Astrocyte (in vitro differentiated cells and primary cell): ENCODE results near the gene PCP2. TPM values are rescaled to one million over a fixed set of nuclear protein-coding genes. Genes with fewer than 3 reads are reported as not detected.
A peak's percentile ranks its signal among the peaks of the same experiment; 100 is the strongest.

Source experiments
- DNase-seq: peaks from one replicate; pipeline ENCODE4 v3.0.0-alpha.2; 2010; ENCODE audit warnings: low read depth
- FAIRE-seq: peaks from 2 replicates; lab custom pipeline; 2011; peaks lifted over from hg19 to GRCh38; lab: Jason Lieb, UNC
- H2AFZ ChIP-seq: 2 replicates; pipeline ENCODE4 v1.6.0; 2012; ENCODE audit warnings: low read depth, low read length, inconsistent platforms
- H3K27ac ChIP-seq: 2 replicates; pipeline ENCODE4 v1.5.1; 2011; ENCODE audit warnings: low read depth, low read length, inconsistent platforms
- H3K27me3 ChIP-seq: 2 replicates; pipeline ENCODE4 v1.6.0; 2011; ENCODE audit warnings: low read length, inconsistent platforms; ENCODE audit not compliant: insufficient read depth
- H3K36me3 ChIP-seq: 2 replicates; pipeline ENCODE4 v1.5.1; 2011; ENCODE audit warnings: low read length, inconsistent platforms; ENCODE audit not compliant: insufficient read depth
- H3K4me1 ChIP-seq: 2 replicates; pipeline ENCODE4 v1.5.1; 2011; ENCODE audit warnings: low read length, inconsistent platforms; ENCODE audit not compliant: insufficient read depth
- H3K4me2 ChIP-seq: 2 replicates; pipeline ENCODE4 v1.6.0; 2012; ENCODE audit warnings: low read length, inconsistent platforms
- H3K4me3 ChIP-seq: 2 replicates; pipeline ENCODE4 v1.5.1; 2011; ENCODE audit warnings: low read depth, mild to moderate bottlenecking, low read length, inconsistent platforms; ENCODE audit not compliant: insufficient read depth
- H3K79me2 ChIP-seq: 2 replicates; pipeline ENCODE4 v1.6.0; 2012; ENCODE audit warnings: mild to moderate bottlenecking, low read length, inconsistent platforms; ENCODE audit not compliant: insufficient read depth
- H3K9ac ChIP-seq: 2 replicates; pipeline ENCODE4 v1.6.0; 2012; ENCODE audit warnings: mild to moderate bottlenecking, low read length, inconsistent platforms
- H3K9me3 ChIP-seq: 2 replicates; pipeline ENCODE4 v1.5.1; 2012; ENCODE audit warnings: low read depth, mild to moderate bottlenecking, low read length, inconsistent platforms; ENCODE audit not compliant: insufficient read depth
- H4K20me1 ChIP-seq: 2 replicates; pipeline ENCODE4 v1.6.0; 2012; ENCODE audit warnings: low read length, inconsistent platforms; ENCODE audit not compliant: insufficient read depth
- H3K27ac Mint-ChIP-seq: one replicate; pipeline ENCODE4 v1.8.0; 2021; ENCODE audit warnings: mild to moderate bottlenecking, mixed read lengths; ENCODE audit not compliant: unreplicated experiment
- H3K27me3 Mint-ChIP-seq: one replicate; pipeline ENCODE4 v1.8.0; 2021; ENCODE audit warnings: low read depth, mixed read lengths; ENCODE audit not compliant: unreplicated experiment
- H3K36me3 Mint-ChIP-seq: one replicate; pipeline ENCODE4 v1.8.0; 2021; ENCODE audit warnings: low read depth, mixed read lengths; ENCODE audit not compliant: unreplicated experiment
- H3K4me1 Mint-ChIP-seq: one replicate; pipeline ENCODE4 v1.8.0; 2021; ENCODE audit warnings: low read depth, mixed read lengths; ENCODE audit not compliant: unreplicated experiment
- H3K4me3 Mint-ChIP-seq: one replicate; pipeline ENCODE4 v1.8.0; 2021; ENCODE audit warnings: mild to moderate bottlenecking, moderate library complexity, mixed read lengths; ENCODE audit not compliant: unreplicated experiment
- H3K9me3 Mint-ChIP-seq: one replicate; pipeline ENCODE4 v1.8.0; 2021; ENCODE audit warnings: mild to moderate bottlenecking, mixed read lengths; ENCODE audit not compliant: unreplicated experiment
- EZH2 ChIP-seq: IDR thresholded peaks from 2 replicates; pipeline ENCODE4 v1.6.1; 2012; ENCODE audit warnings: mild to moderate bottlenecking, low read length, inconsistent platforms; ENCODE audit not compliant: insufficient read depth
- total RNA-seq: library from RNA; stranded (reverse); gene quantifications from 2 replicates; pipeline ENCODE4 v1.2.1, GENCODE V29; 2021
- TF ChIP-seq, protein P1 (sequence below): IDR thresholded peaks from 2 replicates; pipeline ENCODE4 v1.5.1; 2011; ENCODE audit warnings: low read depth, mild to moderate bottlenecking, inconsistent platforms, low read length, moderate library complexity; ENCODE audit not compliant: insufficient read depth

Gene PCP2
- total RNA-seq, 1 donor from 2014 or later, result not detected

DNA sequence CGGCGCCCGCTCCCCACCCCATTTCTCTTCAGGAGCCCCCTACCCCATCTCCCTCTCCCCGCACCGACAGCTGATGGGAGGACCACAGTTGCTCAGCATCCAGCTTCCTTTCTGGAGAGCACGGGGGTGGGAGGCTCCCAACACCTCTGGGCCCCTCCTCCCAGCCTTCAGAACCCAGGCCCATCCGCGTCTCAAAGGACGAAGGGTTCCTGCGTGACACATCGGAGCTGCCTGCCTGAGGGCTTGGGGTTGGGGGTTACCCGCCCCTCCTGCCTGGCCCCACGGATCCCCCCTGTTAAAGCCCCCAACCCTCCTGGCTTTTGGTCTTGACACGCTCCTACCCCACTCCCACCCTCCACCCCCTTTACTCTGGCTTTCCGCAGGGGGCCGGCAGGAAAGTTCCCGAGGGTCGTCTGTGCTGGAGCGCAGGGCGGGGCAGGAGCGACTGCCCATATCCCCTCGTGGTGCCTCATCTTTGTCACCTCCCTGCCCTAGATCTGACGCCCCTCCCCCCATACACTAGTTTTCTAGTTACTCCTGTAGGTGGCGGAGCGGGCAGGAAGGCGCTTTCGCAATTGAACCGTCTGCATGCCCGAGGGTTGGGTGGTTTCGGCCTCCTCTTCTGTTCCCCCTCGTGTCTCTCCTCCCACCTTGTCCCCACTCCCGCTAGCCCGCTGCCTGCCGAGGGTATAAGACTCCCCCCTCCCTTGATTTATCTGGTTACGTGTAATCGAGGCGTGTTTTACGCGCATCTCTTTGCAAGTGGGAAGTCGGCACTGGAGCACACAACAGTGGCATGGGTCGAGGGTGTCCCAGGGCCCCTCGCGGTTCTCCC, 48.0 kb upstream of the PCP2 start:
- TF ChIP-seq EZH2, result no peak
- TF ChIP-seq, protein P1, sequence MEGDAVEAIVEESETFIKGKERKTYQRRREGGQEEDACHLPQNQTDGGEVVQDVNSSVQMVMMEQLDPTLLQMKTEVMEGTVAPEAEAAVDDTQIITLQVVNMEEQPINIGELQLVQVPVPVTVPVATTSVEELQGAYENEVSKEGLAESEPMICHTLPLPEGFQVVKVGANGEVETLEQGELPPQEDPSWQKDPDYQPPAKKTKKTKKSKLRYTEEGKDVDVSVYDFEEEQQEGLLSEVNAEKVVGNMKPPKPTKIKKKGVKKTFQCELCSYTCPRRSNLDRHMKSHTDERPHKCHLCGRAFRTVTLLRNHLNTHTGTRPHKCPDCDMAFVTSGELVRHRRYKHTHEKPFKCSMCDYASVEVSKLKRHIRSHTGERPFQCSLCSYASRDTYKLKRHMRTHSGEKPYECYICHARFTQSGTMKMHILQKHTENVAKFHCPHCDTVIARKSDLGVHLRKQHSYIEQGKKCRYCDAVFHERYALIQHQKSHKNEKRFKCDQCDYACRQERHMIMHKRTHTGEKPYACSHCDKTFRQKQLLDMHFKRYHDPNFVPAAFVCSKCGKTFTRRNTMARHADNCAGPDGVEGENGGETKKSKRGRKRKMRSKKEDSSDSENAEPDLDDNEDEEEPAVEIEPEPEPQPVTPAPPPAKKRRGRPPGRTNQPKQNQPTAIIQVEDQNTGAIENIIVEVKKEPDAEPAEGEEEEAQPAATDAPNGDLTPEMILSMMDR, result no peak
- Mint-ChIP-seq H3K4me3 (peak overlapping the region; percentile 89), H3K4me1 (no peaks in the 10 kb centered on the region), H3K9me3 (no peaks in the 10 kb centered on the region), H3K27ac (no peak overlapping the region), H3K36me3 (peaks cover 6% of the 10 kb centered on the region), H3K27me3 (peaks cover 26% of the 10 kb centered on the region)
- DNase-seq (peak; percentile 35), FAIRE-seq (no peak)
- peaks cover 13% of the 10 kb centered on the region for H3K79me2 ChIP-seq
- H2AFZ ChIP-seq, result peak overlapping the region; percentile 89
- no peaks in the 10 kb centered on the region for H3K9me3 ChIP-seq
- peaks cover 5% of the 10 kb centered on the region for H3K27me3 ChIP-seq
- peaks cover 8% of the 10 kb centered on the region for H3K4me1 ChIP-seq
- H3K27ac ChIP-seq, result peak overlapping the region; percentile 65
- H3K4me2 ChIP-seq, result peak overlapping the region; percentile 98
- H3K4me3 ChIP-seq, result peak overlapping the region; percentile 87
- peak overlapping the region; percentile 97 for H3K9ac ChIP-seq
- H3K36me3 ChIP-seq, result no peaks in the 10 kb centered on the region
- H4K20me1 ChIP-seq, result peaks cover 30% of the 10 kb centered on the region

GRCh38 chr19:7680606-7681339, 47.3 kb upstream of the PCP2 start, which contains the start of gene TRAPPC5:
TRAPPC5 (plus strand) TSS chr19:7680833; CDS start chr19:7682254, 1,421 bp downstream.
- Histone ChIP-seq H3K9me3 (no peaks in the 10 kb centered on the region), H3K27ac (peak within 1 kb of the TSS; percentile 65), H3K4me3 (peak within 1 kb of the TSS; percentile 87), H3K4me1 (peaks cover 8% of the 10 kb centered on the region), H3K9ac (peak within 1 kb of the TSS; percentile 97), H3K27me3 (peaks cover 5% of the 10 kb centered on the region), H3K4me2 (peak within 1 kb of the TSS; percentile 98), H3K36me3 (no peaks in the 10 kb centered on the region), H3K79me2 (peaks cover 13% of the 10 kb centered on the region), H2AFZ (peak within 1 kb of the TSS; percentile 92), H4K20me1 (peaks cover 30% of the 10 kb centered on the region)
- Mint-ChIP-seq H3K9me3 (no peaks in the 10 kb centered on the region), H3K27ac (peak within 1 kb of the TSS; percentile 66), H3K27me3 (peaks cover 34% of the 10 kb centered on the region), H3K4me1 (no peaks in the 10 kb centered on the region), H3K36me3 (peaks cover 6% of the 10 kb centered on the region), H3K4me3 (peak within 1 kb of the TSS; percentile 89)
- DNase-seq (peak; percentile 51), FAIRE-seq (no peak)
- TF ChIP-seq EZH2, result no peak
- TF ChIP-seq, protein P1, result peak; percentile 58
